Hepatocyte (in vitro differentiated cells): ENCODE measurements around the gene F7.

ENCODE experiments used
- EZH2phosphoT487 ChIP-seq: fragments of 200-600 bp; sonication (generic); IDR thresholded peaks from one replicate; pipeline ENCODE4 v1.6.1; 2018; ENCODE audit warnings: antibody characterized with exemption, mild to moderate bottlenecking, low read depth, moderate library complexity; ENCODE audit not compliant: unreplicated experiment, severe bottlenecking
- TF ChIP-seq, protein P1 (sequence below): fragments of 200-600 bp; sonication (generic); IDR thresholded peaks from 2 replicates; pipeline ENCODE4 v1.5.1; 2016; ENCODE audit warnings: antibody characterized with exemption, mild to moderate bottlenecking; ENCODE audit not compliant: poor library complexity

DNA sequence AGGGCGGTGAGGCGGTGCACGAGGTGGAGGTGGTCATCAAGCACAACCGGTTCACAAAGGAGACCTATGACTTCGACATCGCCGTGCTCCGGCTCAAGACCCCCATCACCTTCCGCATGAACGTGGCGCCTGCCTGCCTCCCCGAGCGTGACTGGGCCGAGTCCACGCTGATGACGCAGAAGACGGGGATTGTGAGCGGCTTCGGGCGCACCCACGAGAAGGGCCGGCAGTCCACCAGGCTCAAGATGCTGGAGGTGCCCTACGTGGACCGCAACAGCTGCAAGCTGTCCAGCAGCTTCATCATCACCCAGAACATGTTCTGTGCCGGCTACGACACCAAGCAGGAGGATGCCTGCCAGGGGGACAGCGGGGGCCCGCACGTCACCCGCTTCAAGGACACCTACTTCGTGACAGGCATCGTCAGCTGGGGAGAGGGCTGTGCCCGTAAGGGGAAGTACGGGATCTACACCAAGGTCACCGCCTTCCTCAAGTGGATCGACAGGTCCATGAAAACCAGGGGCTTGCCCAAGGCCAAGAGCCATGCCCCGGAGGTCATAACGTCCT, 43.4 kb downstream of the F7 start:
- TF ChIP-seq, protein P1, sequence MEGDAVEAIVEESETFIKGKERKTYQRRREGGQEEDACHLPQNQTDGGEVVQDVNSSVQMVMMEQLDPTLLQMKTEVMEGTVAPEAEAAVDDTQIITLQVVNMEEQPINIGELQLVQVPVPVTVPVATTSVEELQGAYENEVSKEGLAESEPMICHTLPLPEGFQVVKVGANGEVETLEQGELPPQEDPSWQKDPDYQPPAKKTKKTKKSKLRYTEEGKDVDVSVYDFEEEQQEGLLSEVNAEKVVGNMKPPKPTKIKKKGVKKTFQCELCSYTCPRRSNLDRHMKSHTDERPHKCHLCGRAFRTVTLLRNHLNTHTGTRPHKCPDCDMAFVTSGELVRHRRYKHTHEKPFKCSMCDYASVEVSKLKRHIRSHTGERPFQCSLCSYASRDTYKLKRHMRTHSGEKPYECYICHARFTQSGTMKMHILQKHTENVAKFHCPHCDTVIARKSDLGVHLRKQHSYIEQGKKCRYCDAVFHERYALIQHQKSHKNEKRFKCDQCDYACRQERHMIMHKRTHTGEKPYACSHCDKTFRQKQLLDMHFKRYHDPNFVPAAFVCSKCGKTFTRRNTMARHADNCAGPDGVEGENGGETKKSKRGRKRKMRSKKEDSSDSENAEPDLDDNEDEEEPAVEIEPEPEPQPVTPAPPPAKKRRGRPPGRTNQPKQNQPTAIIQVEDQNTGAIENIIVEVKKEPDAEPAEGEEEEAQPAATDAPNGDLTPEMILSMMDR = no peak
- no peak for TF ChIP-seq EZH2phosphoT487
